Liver (tissue), 9 donors: ENCODE results near the gene AMELY. TPM values are rescaled to one million over a fixed set of nuclear protein-coding genes. Genes with fewer than 3 reads are reported as not detected.
A peak's percentile ranks its signal among the peaks of the same experiment; 100 is the strongest.
"Not testable (repeated sequence)": the region's sequence is repeated elsewhere in the genome, so short reads cannot be mapped to it uniquely, and the experiment has no call there.

Experiments
- DNase-seq: peaks from one replicate; pipeline ENCODE4 v3.0.0-alpha.2; 2017; ENCODE audit warnings: low spot score
- H3K27ac ChIP-seq, 2 donors: one replicate each; pipeline ENCODE4 v1.7.0; 2013; ENCODE audit warnings: inconsistent platforms in 2 of 2, low read length in 2 of 2, control low read depth in 1 of 2, low read depth in 1 of 2, mild to moderate bottlenecking in 1 of 2
- H3K27me3 ChIP-seq, 4 donors: one replicate each; pipeline versions ENCODE4 v1.6.1 to v1.7.0; 2013; ENCODE audit warnings: low read length in 3 of 4, inconsistent platforms in 1 of 4, mild to moderate bottlenecking in 1 of 4, moderate library complexity in 1 of 4; ENCODE audit not compliant: control insufficient read depth in 4 of 4, insufficient read depth in 4 of 4
- H3K36me3 ChIP-seq, 4 donors: one replicate each; pipeline versions ENCODE4 v1.6.1 to v1.7.0; 2013; ENCODE audit warnings: low read length in 3 of 4, mild to moderate bottlenecking in 3 of 4, low read depth in 1 of 4, moderate library complexity in 1 of 4; ENCODE audit not compliant: control insufficient read depth in 4 of 4, insufficient read depth in 3 of 4
- H3K4me1 ChIP-seq, 4 donors: one replicate each; pipeline versions ENCODE4 v1.6.1 to v1.7.0; 2013; ENCODE audit warnings: low read length in 3 of 4, mild to moderate bottlenecking in 3 of 4, moderate library complexity in 1 of 4; ENCODE audit not compliant: control insufficient read depth in 4 of 4, insufficient read depth in 4 of 4
- H3K4me3 ChIP-seq, 3 donors: one replicate each; pipeline versions ENCODE4 v1.6.1 to v1.7.0; 2013; ENCODE audit warnings: low read length in 3 of 3, control low read depth in 1 of 3, low read depth in 1 of 3, mild to moderate bottlenecking in 1 of 3
- H3K9ac ChIP-seq, 2 donors: one replicate each; pipeline ENCODE4 v1.7.0; 2013; ENCODE audit warnings: low read length in 2 of 2, mild to moderate bottlenecking in 2 of 2, moderate library complexity in 2 of 2, control low read depth in 1 of 2, low read depth in 1 of 2
- H3K9me3 ChIP-seq, 4 donors: one replicate each; pipeline versions ENCODE4 v1.6.1 to v1.7.0; 2013; ENCODE audit warnings: low read length in 3 of 4; ENCODE audit not compliant: control insufficient read depth in 4 of 4
- ATF3 ChIP-seq: IDR thresholded peaks from 2 replicates; pipeline ENCODE4 v1.6.1; 2016; ENCODE audit warnings: antibody characterized with exemption
- HNF4A ChIP-seq, 2 donors: conservative IDR thresholded peaks; 2 replicates each; pipeline ENCODE4 v1.6.1; 2016; ENCODE audit warnings: antibody characterized with exemption in 2 of 2, mild to moderate bottlenecking in 2 of 2
- RAD21 ChIP-seq, 2 donors: IDR thresholded peaks; 2 replicates each; pipeline ENCODE4 v1.6.1; 2016; ENCODE audit warnings: antibody characterized with exemption in 2 of 2, mild to moderate bottlenecking in 2 of 2
- ZBTB33 ChIP-seq: IDR thresholded peaks from 2 replicates; pipeline ENCODE4 v1.6.1; 2016; ENCODE audit warnings: antibody characterized with exemption
- WGBS: extraction: QIAGEN DNeasy Blood & Tissue Kit; methylation state at CpG from one replicate; pipeline ENCODE4 v1.1.7; 2013; 5-methylcytosine and 5-hydroxymethylcytosine counted together
- polyA plus RNA-seq, 2 donors: library from polyadenylated mRNA; stranded (reverse) in 1 of 2; unstranded in 1 of 2; fragments of 200-250 nt in 1 of 2; fragments of >200 nt in 1 of 2; fragmentation: Nextera tagmentation in 1 of 2; extraction: Ambion mirVana in 1 of 2; gene quantifications; one replicate each; pipeline versions ENCODE4 v1.2.1 to v1.2.3, GENCODE V29; 2013 to 2015
- total RNA-seq, 2 donors: library from RNA; depleted of rRNA; stranded (reverse); fragments of >200 nt; gene quantifications; one replicate each; pipeline ENCODE4 v1.2.3, GENCODE V29; 2014
- donor health status: healthy.
- donor health status: healthy.
- donor health status: healthy.
- donor health status: healthy.
- donor health status: healthy.

The AMELY gene
- total and polyA plus RNA-seq, 4 donors = not detected

- TF ChIP-seq ATF3 (no peak), RAD21 (IDR thresholded peaks at IDR 0.05) (no peak), ZBTB33 (no peak), HNF4A (conservative IDR thresholded peaks at IDR 0.05) (no peak)
These were observed 17.1 kb downstream of the AMELY start (continued) for GRCh38 chrY:6894496-6894895.

GRCh38 chrY:6849384-6849783, 62.2 kb downstream of the AMELY start:
- no peak overlapping the region for H3K4me3 ChIP-seq
- H3K27ac ChIP-seq = no peak overlapping the region
- H3K36me3 ChIP-seq = no peaks in the 10 kb centered on the region
- 53% methylated on average over 2 of the region's 2 CpGs for WGBS
- H3K27me3 ChIP-seq = no peaks in the 10 kb centered on the region
- no peaks in the 10 kb centered on the region for H3K9me3 ChIP-seq
- TF ChIP-seq HNF4A (conservative IDR thresholded peaks at IDR 0.05) (peak in 1 of 2 donors; percentile 41), ATF3 (no peak)
- no peak overlapping the region for H3K9ac ChIP-seq
- H3K4me1 ChIP-seq = no peaks in the 10 kb centered on the region
- no peak for DNase-seq

- H3K27me3 ChIP-seq, H3K27ac ChIP-seq, H3K4me1 ChIP-seq, H3K9ac ChIP-seq, H3K9me3 ChIP-seq, H3K4me3 ChIP-seq, DNase-seq, H3K36me3 ChIP-seq: not testable (repeated sequence)
- 57% methylated on average over 2 of the region's 2 CpGs for WGBS
These were observed 68.9 kb downstream of the AMELY start for GRCh38 chrY:6842650-6843049.

Other genes with a start within 250 kb of the AMELY start
- 1 to 10 TPM in 1 of 2 donors, not detected in 1; 1.6 TPM for gene TBL1Y, start 1.1 kb downstream of the AMELY start, total RNA-seq
- under 1 TPM in 1 of 2 donors, not detected in 1; 0.72 TPM for gene TBL1Y, start 1.1 kb downstream of the AMELY start, polyA plus RNA-seq